ENCODE data around the gene VASH1.

GRCh38 chr14:76715101-76715500 lies 46.2 kb upstream of the VASH1 start:
- no peak for TF ChIP-seq POLR2AphosphoS5 (IDR thresholded peaks at IDR 0.05; ENCODE audit: low read depth, low read length)
- no peak for TF ChIP-seq ZBTB38 (CRISPR knock-in tag; IDR thresholded peaks at IDR 0.05)
- TF ChIP-seq, protein P1, sequence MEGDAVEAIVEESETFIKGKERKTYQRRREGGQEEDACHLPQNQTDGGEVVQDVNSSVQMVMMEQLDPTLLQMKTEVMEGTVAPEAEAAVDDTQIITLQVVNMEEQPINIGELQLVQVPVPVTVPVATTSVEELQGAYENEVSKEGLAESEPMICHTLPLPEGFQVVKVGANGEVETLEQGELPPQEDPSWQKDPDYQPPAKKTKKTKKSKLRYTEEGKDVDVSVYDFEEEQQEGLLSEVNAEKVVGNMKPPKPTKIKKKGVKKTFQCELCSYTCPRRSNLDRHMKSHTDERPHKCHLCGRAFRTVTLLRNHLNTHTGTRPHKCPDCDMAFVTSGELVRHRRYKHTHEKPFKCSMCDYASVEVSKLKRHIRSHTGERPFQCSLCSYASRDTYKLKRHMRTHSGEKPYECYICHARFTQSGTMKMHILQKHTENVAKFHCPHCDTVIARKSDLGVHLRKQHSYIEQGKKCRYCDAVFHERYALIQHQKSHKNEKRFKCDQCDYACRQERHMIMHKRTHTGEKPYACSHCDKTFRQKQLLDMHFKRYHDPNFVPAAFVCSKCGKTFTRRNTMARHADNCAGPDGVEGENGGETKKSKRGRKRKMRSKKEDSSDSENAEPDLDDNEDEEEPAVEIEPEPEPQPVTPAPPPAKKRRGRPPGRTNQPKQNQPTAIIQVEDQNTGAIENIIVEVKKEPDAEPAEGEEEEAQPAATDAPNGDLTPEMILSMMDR (CRISPR knock-in tag; IDR thresholded peaks at IDR 0.05): no peak
- TF ChIP-seq, protein P2, sequence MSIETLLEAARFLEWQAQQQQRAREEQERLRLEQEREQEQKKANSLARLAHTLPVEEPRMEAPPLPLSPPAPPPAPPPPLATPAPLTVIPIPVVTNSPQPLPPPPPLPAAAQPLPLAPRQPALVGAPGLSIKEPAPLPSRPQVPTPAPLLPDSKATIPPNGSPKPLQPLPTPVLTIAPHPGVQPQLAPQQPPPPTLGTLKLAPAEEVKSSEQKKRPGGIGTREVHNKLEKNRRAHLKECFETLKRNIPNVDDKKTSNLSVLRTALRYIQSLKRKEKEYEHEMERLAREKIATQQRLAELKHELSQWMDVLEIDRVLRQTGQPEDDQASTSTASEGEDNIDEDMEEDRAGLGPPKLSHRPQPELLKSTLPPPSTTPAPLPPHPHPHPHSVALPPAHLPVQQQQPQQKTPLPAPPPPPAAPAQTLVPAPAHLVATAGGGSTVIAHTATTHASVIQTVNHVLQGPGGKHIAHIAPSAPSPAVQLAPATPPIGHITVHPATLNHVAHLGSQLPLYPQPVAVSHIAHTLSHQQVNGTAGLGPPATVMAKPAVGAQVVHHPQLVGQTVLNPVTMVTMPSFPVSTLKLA (IDR thresholded peaks at IDR 0.05): no peak
- TF ChIP-seq SRF (IDR thresholded peaks at IDR 0.05; ENCODE audit: low read depth, low read length): no peak
- no peak for TF ChIP-seq DPF2 (CRISPR knock-in tag; IDR thresholded peaks at IDR 0.05; ENCODE audit: borderline replicate concordance, low read depth)
- TF ChIP-seq ATF3 (CRISPR knock-in tag; IDR thresholded peaks at IDR 0.05): no peak
- no peak for TF ChIP-seq NR2F6 (IDR thresholded peaks at IDR 0.05)
- no peak for TF ChIP-seq NR2F6 (CRISPR knock-in tag; IDR thresholded peaks at IDR 0.05)
- TF ChIP-seq MYPOP (CRISPR knock-in tag; IDR thresholded peaks at IDR 0.05): no peak
- no peak for TF ChIP-seq ZNF232 (CRISPR knock-in tag; IDR thresholded peaks at IDR 0.05; ENCODE audit: borderline replicate concordance)
- TF ChIP-seq RXRB (CRISPR knock-in tag; IDR thresholded peaks at IDR 0.05; ENCODE audit: borderline replicate concordance): no peak
- TF ChIP-seq, protein P3, sequence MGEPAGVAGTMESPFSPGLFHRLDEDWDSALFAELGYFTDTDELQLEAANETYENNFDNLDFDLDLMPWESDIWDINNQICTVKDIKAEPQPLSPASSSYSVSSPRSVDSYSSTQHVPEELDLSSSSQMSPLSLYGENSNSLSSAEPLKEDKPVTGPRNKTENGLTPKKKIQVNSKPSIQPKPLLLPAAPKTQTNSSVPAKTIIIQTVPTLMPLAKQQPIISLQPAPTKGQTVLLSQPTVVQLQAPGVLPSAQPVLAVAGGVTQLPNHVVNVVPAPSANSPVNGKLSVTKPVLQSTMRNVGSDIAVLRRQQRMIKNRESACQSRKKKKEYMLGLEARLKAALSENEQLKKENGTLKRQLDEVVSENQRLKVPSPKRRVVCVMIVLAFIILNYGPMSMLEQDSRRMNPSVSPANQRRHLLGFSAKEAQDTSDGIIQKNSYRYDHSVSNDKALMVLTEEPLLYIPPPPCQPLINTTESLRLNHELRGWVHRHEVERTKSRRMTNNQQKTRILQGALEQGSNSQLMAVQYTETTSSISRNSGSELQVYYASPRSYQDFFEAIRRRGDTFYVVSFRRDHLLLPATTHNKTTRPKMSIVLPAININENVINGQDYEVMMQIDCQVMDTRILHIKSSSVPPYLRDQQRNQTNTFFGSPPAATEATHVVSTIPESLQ (CRISPR knock-in tag; conservative IDR thresholded peaks at IDR 0.05): no peak
- TF ChIP-seq EP300 (IDR thresholded peaks at IDR 0.05; ENCODE audit: low read depth in 2 of 2, low read length in 2 of 2): no peak
- TF ChIP-seq EP300 (CRISPR knock-in tag; IDR thresholded peaks at IDR 0.05; ENCODE audit: borderline replicate concordance): no peak
